IgD-negative memory B cell (primary cell): ENCODE results near the gene SOAT2. TPM values are rescaled to one million over a fixed set of nuclear protein-coding genes. Genes with fewer than 3 reads are reported as not detected.
A peak's percentile ranks its signal among the peaks of the same experiment; 100 is the strongest.

Experiments used
- H3K27ac Mint-ChIP-seq, 3 donors: one replicate each; pipeline ENCODE4 v1.8.0; 2020 to 2022; ENCODE audit warnings: mild to moderate bottlenecking in 3 of 3, mixed read lengths in 3 of 3, moderate library complexity in 1 of 3
- H3K27me3 Mint-ChIP-seq: one replicate; pipeline ENCODE4 v1.8.0; 2021; ENCODE audit warnings: mixed read lengths
- H3K36me3 Mint-ChIP-seq: one replicate; pipeline ENCODE4 v1.8.0; 2020; ENCODE audit warnings: mild to moderate bottlenecking, mixed read lengths
- H3K4me1 Mint-ChIP-seq, 3 donors: one replicate each; pipeline ENCODE4 v1.8.0; 2020 to 2022; ENCODE audit warnings: mixed read lengths in 3 of 3, mild to moderate bottlenecking in 1 of 3
- H3K4me3 Mint-ChIP-seq, 4 donors: one replicate each; pipeline ENCODE4 v1.8.0; 2020 to 2022; ENCODE audit warnings: mild to moderate bottlenecking in 4 of 4, mixed read lengths in 4 of 4, moderate library complexity in 3 of 4
- H3K9me3 Mint-ChIP-seq, 3 donors: one replicate each; pipeline ENCODE4 v1.8.0; 2020 to 2021; ENCODE audit warnings: mixed read lengths in 3 of 3, mild to moderate bottlenecking in 1 of 3
- polyA plus RNA-seq: library from polyadenylated mRNA; unstranded; fragments of 300-500 nt; fragmentation: Illumina TruSeq; gene quantifications from one replicate; pipeline ENCODE4 v1.2.3, GENCODE V29; 2021

Gene SOAT2
- polyA plus RNA-seq, 1 donor from 2014 or later: not detected

GRCh38 chr12:53070877-53071492 is 32.3 kb upstream of the SOAT2 start:
- Mint-ChIP-seq H3K27me3 (no peaks in the 10 kb centered on the region), H3K4me3 (no peak overlapping the region), H3K9me3 (no peaks in the 10 kb centered on the region), H3K27ac (no peak overlapping the region), H3K36me3 (peaks cover 8% of the 10 kb centered on the region), H3K4me1 (peaks cover 14 to 22% (median 21%) of the 10 kb centered on the region in 3 donors)

- Mint-ChIP-seq H3K4me3 (no peak overlapping the region), H3K4me1 (peaks cover 12 to 22% (median 20%) of the 10 kb centered on the region in 3 donors), H3K27me3 (no peaks in the 10 kb centered on the region), H3K36me3 (peaks cover 10% of the 10 kb centered on the region), H3K9me3 (no peaks in the 10 kb centered on the region), H3K27ac (no peak overlapping the region)
Observed at GRCh38 chr12:53071591-53072551, 31.4 kb upstream of the SOAT2 start.

- no peak overlapping the region for H3K27ac Mint-ChIP-seq
- H3K9me3 Mint-ChIP-seq: no peaks in the 10 kb centered on the region
- no peaks in the 10 kb centered on the region for H3K27me3 Mint-ChIP-seq
- peaks cover 8% of the 10 kb centered on the region for H3K36me3 Mint-ChIP-seq
- no peak overlapping the region for H3K4me3 Mint-ChIP-seq
- H3K4me1 Mint-ChIP-seq: peaks cover 20 to 32% (median 27%) of the 10 kb centered on the region in 3 donors
Observed at GRCh38 chr12:53073881-53074280, 29.4 kb upstream of the SOAT2 start.

GRCh38 chr12:53074283-53074998 is 28.8 kb upstream of the SOAT2 start:
- H3K4me1 Mint-ChIP-seq: peaks cover 22 to 32% (median 30%) of the 10 kb centered on the region in 3 donors
- peaks cover 8% of the 10 kb centered on the region for H3K36me3 Mint-ChIP-seq
- no peak overlapping the region for H3K4me3 Mint-ChIP-seq
- H3K27ac Mint-ChIP-seq: peak overlapping the region in 2 of 3 donors; percentile 57 to 59
- H3K9me3 Mint-ChIP-seq: no peaks in the 10 kb centered on the region
- no peaks in the 10 kb centered on the region for H3K27me3 Mint-ChIP-seq

GRCh38 chr12:53074999-53075370 is 28.3 kb upstream of the SOAT2 start:
- Mint-ChIP-seq H3K27ac (no peak overlapping the region), H3K27me3 (no peaks in the 10 kb centered on the region), H3K36me3 (peaks cover 8% of the 10 kb centered on the region), H3K9me3 (no peaks in the 10 kb centered on the region), H3K4me3 (peak overlapping the region in 1 of 4 donors; percentile 31), H3K4me1 (peaks cover 25 to 36% (median 30%) of the 10 kb centered on the region in 3 donors)

GRCh38 chr12:53076461-53076860 is 26.8 kb upstream of the SOAT2 start:
- peaks cover 26 to 35% (median 27%) of the 10 kb centered on the region in 3 donors for H3K4me1 Mint-ChIP-seq
- H3K27ac Mint-ChIP-seq: no peak overlapping the region

GRCh38 chr12:53077030-53077429 is 26.3 kb upstream of the SOAT2 start:
- peak overlapping the region in 1 of 3 donors; percentile 37 for H3K27ac Mint-ChIP-seq
- peaks cover 4% of the 10 kb centered on the region for H3K36me3 Mint-ChIP-seq
- no peaks in the 10 kb centered on the region for H3K9me3 Mint-ChIP-seq
- peaks cover 26 to 32% (median 27%) of the 10 kb centered on the region in 3 donors for H3K4me1 Mint-ChIP-seq
- H3K4me3 Mint-ChIP-seq: peak overlapping the region in 3 of 4 donors; percentile 10 to 90 (median 54)
- H3K27me3 Mint-ChIP-seq: no peaks in the 10 kb centered on the region

More at GRCh38 chr12:53076461-53076860, 26.8 kb upstream of the SOAT2 start:
- H3K36me3 Mint-ChIP-seq: peaks cover 4% of the 10 kb centered on the region
- no peaks in the 10 kb centered on the region for H3K9me3 Mint-ChIP-seq
- no peaks in the 10 kb centered on the region for H3K27me3 Mint-ChIP-seq
- H3K4me3 Mint-ChIP-seq: peak overlapping the region in 1 of 4 donors; percentile 54

GRCh38 chr12:53078425-53079225 is 24.7 kb upstream of the SOAT2 start:
- Mint-ChIP-seq H3K27me3 (no peaks in the 10 kb centered on the region), H3K4me1 (peaks cover 20 to 23% (median 21%) of the 10 kb centered on the region in 3 donors), H3K9me3 (no peaks in the 10 kb centered on the region), H3K4me3 (peak overlapping the region; percentile 90 to 99 (median 94)), H3K27ac (peak overlapping the region; percentile 63 to 98 (median 91)), H3K36me3 (peaks cover 2% of the 10 kb centered on the region)

GRCh38 chr12:53079226-53080117 is 23.8 kb upstream of the SOAT2 start, which contains the start of gene SPRYD3:
SPRYD3 (minus strand) TSS chr12:53079390; CDS start chr12:53079333, 57 bp downstream.
- Mint-ChIP-seq H3K9me3 (no peaks in the 10 kb centered on the region), H3K4me3 (peak within 1 kb of the TSS; percentile 90 to 99 (median 94)), H3K27ac (peak within 1 kb of the TSS; percentile 63 to 98 (median 91)), H3K4me1 (peaks cover 15 to 21% (median 20%) of the 10 kb centered on the region in 3 donors), H3K36me3 (peaks cover 2% of the 10 kb centered on the region), H3K27me3 (no peaks in the 10 kb centered on the region)

GRCh38 chr12:53082637-53083175 is 20.6 kb upstream of the SOAT2 start:
- no peaks in the 10 kb centered on the region for H3K27me3 Mint-ChIP-seq
- peaks cover 8 to 12% (median 12%) of the 10 kb centered on the region in 3 donors for H3K4me1 Mint-ChIP-seq
- H3K27ac Mint-ChIP-seq: no peak overlapping the region
- no peaks in the 10 kb centered on the region for H3K9me3 Mint-ChIP-seq
- peak overlapping the region in 2 of 4 donors; percentile 7 to 8 for H3K4me3 Mint-ChIP-seq
- no peaks in the 10 kb centered on the region for H3K36me3 Mint-ChIP-seq

GRCh38 chr12:53086361-53086760 is 16.9 kb upstream of the SOAT2 start:
- no peak overlapping the region for H3K27ac Mint-ChIP-seq
- H3K4me3 Mint-ChIP-seq: no peak overlapping the region
- no peaks in the 10 kb centered on the region for H3K36me3 Mint-ChIP-seq
- H3K27me3 Mint-ChIP-seq: peaks cover 3% of the 10 kb centered on the region
- no peaks in the 10 kb centered on the region for H3K9me3 Mint-ChIP-seq
- no peaks in the 10 kb centered on the region for H3K4me1 Mint-ChIP-seq

GRCh38 chr12:53090105-53090504 is 13.2 kb upstream of the SOAT2 start:
- Mint-ChIP-seq H3K27ac (no peak overlapping the region), H3K4me1 (no peaks in the 10 kb centered on the region), H3K9me3 (no peaks in the 10 kb centered on the region), H3K4me3 (no peak overlapping the region), H3K27me3 (peaks cover 5% of the 10 kb centered on the region), H3K36me3 (no peaks in the 10 kb centered on the region)

GRCh38 chr12:53090554-53090953 is 12.7 kb upstream of the SOAT2 start:
- no peaks in the 10 kb centered on the region for H3K36me3 Mint-ChIP-seq
- H3K4me3 Mint-ChIP-seq: no peak overlapping the region
- no peaks in the 10 kb centered on the region for H3K4me1 Mint-ChIP-seq
- H3K9me3 Mint-ChIP-seq: no peaks in the 10 kb centered on the region
- no peak overlapping the region for H3K27ac Mint-ChIP-seq
- H3K27me3 Mint-ChIP-seq: peaks cover 5% of the 10 kb centered on the region
